Trophoblast cell (in vitro differentiated cells and primary cell): ENCODE measurements around the gene VWA8.

Experiments
- DNase-seq, 2 donors: peaks; one replicate each; pipeline ENCODE4 v3.0.0-alpha.2; 2016
- H2AFZ ChIP-seq: 2 replicates; pipeline ENCODE4 v1.6.1; 2013; ENCODE audit warnings: low read length, moderate library complexity, mild to moderate bottlenecking; ENCODE audit not compliant: insufficient read depth, poor library complexity
- H2AK5ac ChIP-seq: 2 replicates; pipeline ENCODE4 v1.6.1; 2013; ENCODE audit warnings: mild to moderate bottlenecking, low read length
- H2BK120ac ChIP-seq: 2 replicates; pipeline ENCODE4 v1.6.1; 2013; ENCODE audit warnings: low read length, mild to moderate bottlenecking, moderate library complexity; ENCODE audit not compliant: insufficient read depth, poor library complexity
- H2BK12ac ChIP-seq: 2 replicates; pipeline ENCODE4 v1.6.1; 2013; ENCODE audit warnings: mild to moderate bottlenecking, low read length, moderate library complexity
- H2BK5ac ChIP-seq: 2 replicates; pipeline ENCODE4 v1.6.1; 2013; ENCODE audit warnings: low read length, low read depth, moderate library complexity, mild to moderate bottlenecking; ENCODE audit not compliant: poor library complexity
- H3K14ac ChIP-seq: 2 replicates; pipeline ENCODE4 v1.6.1; 2013; ENCODE audit warnings: mild to moderate bottlenecking, low read length
- H3K18ac ChIP-seq: 2 replicates; pipeline ENCODE4 v1.6.1; 2013; ENCODE audit warnings: mild to moderate bottlenecking, low read length
- H3K23ac ChIP-seq: 2 replicates; pipeline ENCODE4 v1.6.1; 2013; ENCODE audit warnings: low read length
- H3K27ac ChIP-seq: 2 replicates; pipeline ENCODE4 v1.5.1; 2013; ENCODE audit warnings: low read depth, mild to moderate bottlenecking, inconsistent platforms, low read length, moderate library complexity
- H3K27me3 ChIP-seq: 2 replicates; pipeline ENCODE4 v1.6.1; 2013; ENCODE audit warnings: inconsistent platforms, mild to moderate bottlenecking, low read length, moderate library complexity; ENCODE audit not compliant: insufficient read depth
- H3K36me3 ChIP-seq, 2 experiments: 1 replicate in 1 of 2; 2 replicates in 1 of 2; pipeline ENCODE4 v1.6.1; 2013; ENCODE audit warnings: low read length in 2 of 2, mild to moderate bottlenecking in 2 of 2, moderate library complexity in 1 of 2; ENCODE audit not compliant: insufficient read depth in 2 of 2, control insufficient read depth in 1 of 2
- H3K4ac ChIP-seq: 2 replicates; pipeline ENCODE4 v1.6.1; 2013; ENCODE audit warnings: low read depth, mild to moderate bottlenecking, low read length, moderate library complexity
- H3K4me1 ChIP-seq, 2 experiments: 1 replicate in 1 of 2; 2 replicates in 1 of 2; pipeline ENCODE4 v1.6.1; 2013; ENCODE audit warnings: low read length in 2 of 2, mild to moderate bottlenecking in 2 of 2, moderate library complexity in 1 of 2; ENCODE audit not compliant: insufficient read depth in 2 of 2, control insufficient read depth in 1 of 2
- H3K4me2 ChIP-seq: 2 replicates; pipeline ENCODE4 v1.6.1; 2013; ENCODE audit warnings: inconsistent platforms, mild to moderate bottlenecking, low read length, moderate library complexity
- H3K4me3 ChIP-seq: 2 replicates; pipeline ENCODE4 v1.5.1; 2013; ENCODE audit warnings: mild to moderate bottlenecking, low read depth, low read length, inconsistent platforms
- H3K79me1 ChIP-seq: one replicate; pipeline ENCODE4 v1.6.1; 2013; ENCODE audit warnings: low read length
- H3K79me2 ChIP-seq: 2 replicates; pipeline ENCODE4 v1.6.1; 2013; ENCODE audit warnings: low read length, mild to moderate bottlenecking; ENCODE audit not compliant: control insufficient read depth, insufficient read depth, poor library complexity
- H3K9ac ChIP-seq: 2 replicates; pipeline ENCODE4 v1.6.1; 2013; ENCODE audit warnings: mild to moderate bottlenecking, low read length
- H3K9me3 ChIP-seq: 2 replicates; pipeline ENCODE4 v1.6.1; 2013; ENCODE audit warnings: low read depth, mild to moderate bottlenecking, control low read depth, inconsistent platforms, low read length; ENCODE audit not compliant: insufficient read depth
- H4K12ac ChIP-seq: 2 replicates; pipeline ENCODE4 v1.6.1; 2013; ENCODE audit warnings: low read depth, mild to moderate bottlenecking, low read length, moderate library complexity
- H4K8ac ChIP-seq: 2 replicates; pipeline ENCODE4 v1.6.1; 2013; ENCODE audit warnings: low read depth, mild to moderate bottlenecking, low read length, moderate library complexity
- H4K91ac ChIP-seq: one replicate; pipeline ENCODE4 v1.6.1; 2013; ENCODE audit warnings: low read depth, mild to moderate bottlenecking, low read length, moderate library complexity
- WGBS: extraction: QIAGEN DNeasy Blood & Tissue Kit; methylation state at CpG from one replicate; pipeline ENCODE4 v1.1.7; 2013; ENCODE audit warnings: missing lambda C conversion rate; ENCODE audit not compliant: insufficient read length, insufficient coverage; ENCODE audit errors: extremely low coverage; 5-methylcytosine and 5-hydroxymethylcytosine counted together

VWA8 gene

GRCh38 chr13:41827507-41828213, 133.2 kb downstream of the VWA8 start:
- no peak overlapping the region for H2AK5ac ChIP-seq
- no peak overlapping the region for H3K4me2 ChIP-seq
- H4K91ac ChIP-seq = no peak overlapping the region
- H3K79me1 ChIP-seq = no peaks in the 10 kb centered on the region
- no peak overlapping the region for H3K23ac ChIP-seq
- no peak overlapping the region for H3K27ac ChIP-seq
- DNase-seq = peak; percentile 63 to 85
- H3K14ac ChIP-seq = no peak overlapping the region
- no peaks in the 10 kb centered on the region for H3K4me1 ChIP-seq
- no peak overlapping the region for H2BK12ac ChIP-seq
- H3K36me3 ChIP-seq = no peaks in the 10 kb centered on the region
- H2AFZ ChIP-seq = no peak overlapping the region
- H3K27me3 ChIP-seq = no peaks in the 10 kb centered on the region
- H4K8ac ChIP-seq = no peak overlapping the region
- H4K12ac ChIP-seq = no peak overlapping the region
- H3K79me2 ChIP-seq = no peaks in the 10 kb centered on the region
- no peak overlapping the region for H3K4me3 ChIP-seq
- WGBS = no CpG with 5 or more reads among the region's 5 CpGs
- H3K9ac ChIP-seq = no peak overlapping the region
- H2BK120ac ChIP-seq = no peak overlapping the region
- H3K9me3 ChIP-seq = no peaks in the 10 kb centered on the region
- no peak overlapping the region for H2BK5ac ChIP-seq
- no peak overlapping the region for H3K18ac ChIP-seq
- H3K4ac ChIP-seq = no peak overlapping the region

GRCh38 chr13:41825691-41826090, 135.2 kb downstream of the VWA8 start:
- H3K27me3 ChIP-seq = no peaks in the 10 kb centered on the region
- H3K18ac ChIP-seq = no peak overlapping the region
- H2BK5ac ChIP-seq = no peak overlapping the region
- H4K12ac ChIP-seq = no peak overlapping the region
- H2BK120ac ChIP-seq = no peak overlapping the region
- H3K4me3 ChIP-seq = no peak overlapping the region
- H3K4me1 ChIP-seq = no peaks in the 10 kb centered on the region
- no peaks in the 10 kb centered on the region for H3K79me1 ChIP-seq
- H4K8ac ChIP-seq = no peak overlapping the region
- no peak overlapping the region for H3K9ac ChIP-seq
- no peaks in the 10 kb centered on the region for H3K9me3 ChIP-seq
- H2AK5ac ChIP-seq = no peak overlapping the region
- H2AFZ ChIP-seq = no peak overlapping the region
- no peak overlapping the region for H3K14ac ChIP-seq
- H3K27ac ChIP-seq = no peak overlapping the region
- H3K4ac ChIP-seq = no peak overlapping the region
- no peak overlapping the region for H2BK12ac ChIP-seq
- H3K79me2 ChIP-seq = no peaks in the 10 kb centered on the region
- no peak overlapping the region for H3K4me2 ChIP-seq
- no peak overlapping the region for H4K91ac ChIP-seq
- DNase-seq = no peak
- no peaks in the 10 kb centered on the region for H3K36me3 ChIP-seq
- H3K23ac ChIP-seq = no peak overlapping the region

GRCh38 chr13:41823476-41823875, 137.4 kb downstream of the VWA8 start:
- H3K4ac ChIP-seq = no peak overlapping the region
- H3K36me3 ChIP-seq = no peaks in the 10 kb centered on the region
- H2BK12ac ChIP-seq = no peak overlapping the region
- no peaks in the 10 kb centered on the region for H3K9me3 ChIP-seq
- H3K14ac ChIP-seq = no peak overlapping the region
- no peaks in the 10 kb centered on the region for H3K27me3 ChIP-seq
- WGBS = no CpG with 5 or more reads among the region's 4 CpGs
- H3K4me2 ChIP-seq = no peak overlapping the region
- H2BK120ac ChIP-seq = no peak overlapping the region
- H3K23ac ChIP-seq = no peak overlapping the region
- H3K79me2 ChIP-seq = no peaks in the 10 kb centered on the region
- no peak overlapping the region for H2AK5ac ChIP-seq
- H3K4me3 ChIP-seq = no peak overlapping the region
- no peaks in the 10 kb centered on the region for H3K4me1 ChIP-seq
- H4K91ac ChIP-seq = no peak overlapping the region
- H2BK5ac ChIP-seq = no peak overlapping the region
- H3K79me1 ChIP-seq = no peaks in the 10 kb centered on the region
- no peak overlapping the region for H3K18ac ChIP-seq
- peak; percentile 42 to 70 for DNase-seq
- no peak overlapping the region for H3K27ac ChIP-seq
- H2AFZ ChIP-seq = no peak overlapping the region
- H4K8ac ChIP-seq = no peak overlapping the region
- no peak overlapping the region for H3K9ac ChIP-seq
- no peak overlapping the region for H4K12ac ChIP-seq

- Histone ChIP-seq H3K4me1 (no peaks in the 10 kb centered on the region), H3K79me1 (no peaks in the 10 kb centered on the region), H3K9me3 (no peaks in the 10 kb centered on the region), H2AK5ac (no peak overlapping the region), H3K4me3 (no peak overlapping the region), H3K79me2 (no peaks in the 10 kb centered on the region), H3K4ac (no peak overlapping the region), H2BK120ac (no peak overlapping the region), H3K27ac (no peak overlapping the region), H3K18ac (no peak overlapping the region), H4K12ac (no peak overlapping the region), H2BK12ac (no peak overlapping the region), H3K27me3 (no peaks in the 10 kb centered on the region), H3K4me2 (no peak overlapping the region), H3K14ac (no peak overlapping the region), H2AFZ (no peak overlapping the region), H4K91ac (no peak overlapping the region), H2BK5ac (no peak overlapping the region), H3K23ac (no peak overlapping the region), H3K36me3 (no peaks in the 10 kb centered on the region), H4K8ac (no peak overlapping the region), H3K9ac (no peak overlapping the region)
- no peak for DNase-seq
Observed at GRCh38 chr13:41822560-41822959, 138.3 kb downstream of the VWA8 start.
